Hepatocyte (in vitro differentiated cells): ENCODE results near the gene NPFF. TPM values are rescaled to one million over a fixed set of nuclear protein-coding genes. Genes with fewer than 3 reads are reported as not detected.

Experiments
- DNase-seq: peaks from one replicate; pipeline ENCODE4 v3.0.0-alpha.2; 2016; ENCODE audit warnings: low spot score
- H2AFZ ChIP-seq: fragments of 200-600 bp; sonication (generic); 2 replicates; pipeline ENCODE4 v1.6.0; 2016; ENCODE audit warnings: antibody characterized with exemption, mild to moderate bottlenecking
- H3K27ac ChIP-seq: fragments of 200-600 bp; sonication (generic); 2 replicates; pipeline ENCODE4 v1.5.1; 2016; ENCODE audit warnings: mild to moderate bottlenecking
- H3K27me3 ChIP-seq: fragments of 200-600 bp; sonication (generic); 2 replicates; pipeline ENCODE4 v1.6.1; 2016
- H3K36me3 ChIP-seq: fragments of 200-600 bp; sonication (generic); replicated peaks from 2 replicates; pipeline ENCODE4 v1.5.1; 2016; ENCODE audit warnings: low read depth; ENCODE audit not compliant: insufficient read depth
- H3K4me1 ChIP-seq: fragments of 200-600 bp; sonication (generic); 2 replicates; pipeline ENCODE4 v1.5.1; 2016; ENCODE audit warnings: mild to moderate bottlenecking, moderate library complexity; ENCODE audit not compliant: insufficient read depth
- H3K4me2 ChIP-seq: fragments of 200-600 bp; sonication (generic); 2 replicates; pipeline ENCODE4 v1.6.0; 2016
- H3K4me3 ChIP-seq: fragments of 200-600 bp; sonication (generic); 2 replicates; pipeline ENCODE4 v1.5.1; 2016; ENCODE audit warnings: mild to moderate bottlenecking
- H3K79me2 ChIP-seq: fragments of 200-600 bp; sonication (generic); 2 replicates; pipeline ENCODE4 v1.6.0; 2017; ENCODE audit warnings: mild to moderate bottlenecking
- H3K9me2 ChIP-seq: fragments of 200-600 bp; sonication (generic); replicated peaks from 2 replicates; pipeline ENCODE4 v1.6.0; 2017; ENCODE audit warnings: mild to moderate bottlenecking; ENCODE audit not compliant: insufficient read depth
- H3K9me3 ChIP-seq: fragments of 200-600 bp; sonication (generic); 2 replicates; pipeline ENCODE4 v1.5.1; 2016; ENCODE audit warnings: low read depth, mild to moderate bottlenecking
- H4K20me1 ChIP-seq: fragments of 200-600 bp; sonication (generic); 2 replicates; pipeline ENCODE4 v1.6.0; 2016; ENCODE audit warnings: mild to moderate bottlenecking; ENCODE audit not compliant: insufficient read depth, poor library complexity, severe bottlenecking
- CTCF ChIP-seq: fragments of 200-600 bp; sonication (generic); IDR thresholded peaks from 2 replicates; pipeline ENCODE4 v1.5.1; 2016; ENCODE audit warnings: antibody characterized with exemption, mild to moderate bottlenecking; ENCODE audit not compliant: poor library complexity
- EZH2 ChIP-seq: fragments of 200-600 bp; sonication (generic); IDR thresholded peaks from 2 replicates; pipeline ENCODE4 v1.6.1; 2016; ENCODE audit warnings: antibody characterized with exemption, mild to moderate bottlenecking, borderline replicate concordance
- EZH2phosphoT487 ChIP-seq: fragments of 200-600 bp; sonication (generic); IDR thresholded peaks from one replicate; pipeline ENCODE4 v1.6.1; 2018; ENCODE audit warnings: antibody characterized with exemption, mild to moderate bottlenecking, low read depth, moderate library complexity; ENCODE audit not compliant: unreplicated experiment, severe bottlenecking
- WGBS: methylation state at CpG from one replicate; pipeline ENCODE4 v1.1.6; 2016; ENCODE audit warnings: low lambda C conversion rate; ENCODE audit errors: missing lambda C conversion rate; 5-methylcytosine and 5-hydroxymethylcytosine counted together
- polyA plus RNA-seq: library from polyadenylated mRNA; unstranded; fragments of >200 nt; fragmentation: Nextera tagmentation; extraction: Ambion mirVana; gene quantifications from 2 replicates; pipeline ENCODE4 v1.2.1, GENCODE V29; 2016
- total RNA-seq: library from RNA; depleted of rRNA; stranded (reverse); fragments of >200 nt; gene quantifications from 2 replicates; pipeline ENCODE4 v1.2.3, GENCODE V29; 2014

The NPFF gene
- total and polyA plus RNA-seq, 2 experiments from 2014 or later = 0.77 TPM; not detected in 1

- H2AFZ ChIP-seq = peak overlapping the region; percentile 34
- H3K4me3 ChIP-seq = peak overlapping the region; percentile 45
- H3K36me3 ChIP-seq = no peaks in the 10 kb centered on the region
- H3K79me2 ChIP-seq = peaks cover 49% of the 10 kb centered on the region
- H3K27me3 ChIP-seq = no peaks in the 10 kb centered on the region
- peak overlapping the region; percentile 91 for H3K27ac ChIP-seq
- no peaks in the 10 kb centered on the region for H4K20me1 ChIP-seq
- no peak for DNase-seq
- peaks cover 30% of the 10 kb centered on the region for H3K4me1 ChIP-seq
- WGBS = 40% methylated on average over 20 of the region's 20 CpGs
- TF ChIP-seq CTCF (no peak), EZH2 (no peak), EZH2phosphoT487 (no peak)
- H3K9me3 ChIP-seq = no peaks in the 10 kb centered on the region
- H3K4me2 ChIP-seq = peak overlapping the region; percentile 88
- no peaks in the 10 kb centered on the region for H3K9me2 ChIP-seq
These were observed 15.1 kb downstream of the NPFF start for GRCh38 chr12:53492188-53492587.

- no peak overlapping the region for H3K4me2 ChIP-seq
These were observed 17.9 kb downstream of the NPFF start for GRCh38 chr12:53489242-53489864.

GRCh38 chr12:53486736-53487487 lies 20.4 kb downstream of the NPFF start:
- no peaks in the 10 kb centered on the region for H3K9me3 ChIP-seq
- peaks cover 5% of the 10 kb centered on the region for H4K20me1 ChIP-seq

More at GRCh38 chr12:53489242-53489864, 17.9 kb downstream of the NPFF start:
- H4K20me1 ChIP-seq = no peaks in the 10 kb centered on the region
- H3K79me2 ChIP-seq = peaks cover 38% of the 10 kb centered on the region
- H3K9me2 ChIP-seq = no peaks in the 10 kb centered on the region
- no peak overlapping the region for H3K4me3 ChIP-seq
- WGBS = 71% methylated on average over 5 of the region's 5 CpGs
- H3K27me3 ChIP-seq = no peaks in the 10 kb centered on the region
- no peak overlapping the region for H2AFZ ChIP-seq
- H3K27ac ChIP-seq = no peak overlapping the region
- H3K36me3 ChIP-seq = no peaks in the 10 kb centered on the region
- H3K4me1 ChIP-seq = peaks cover 18% of the 10 kb centered on the region
- no peaks in the 10 kb centered on the region for H3K9me3 ChIP-seq
- TF ChIP-seq EZH2 = no peak
- TF ChIP-seq CTCF = no peak
- TF ChIP-seq EZH2phosphoT487 = no peak
- DNase-seq = no peak

More at GRCh38 chr12:53486736-53487487, 20.4 kb downstream of the NPFF start:
- H3K27ac ChIP-seq = no peak overlapping the region
- H2AFZ ChIP-seq = no peak overlapping the region
- TF ChIP-seq CTCF = no peak
- TF ChIP-seq EZH2 = no peak
- TF ChIP-seq EZH2phosphoT487 = no peak
- H3K36me3 ChIP-seq = no peaks in the 10 kb centered on the region
- H3K9me2 ChIP-seq = no peaks in the 10 kb centered on the region
- H3K4me3 ChIP-seq = no peak overlapping the region
- H3K27me3 ChIP-seq = no peaks in the 10 kb centered on the region
- peaks cover 29% of the 10 kb centered on the region for H3K79me2 ChIP-seq
- no peak for DNase-seq
- no peak overlapping the region for H3K4me2 ChIP-seq
- no peaks in the 10 kb centered on the region for H3K4me1 ChIP-seq
- 89% methylated on average over 13 of the region's 17 CpGs for WGBS
